Uterus (tissue), 2 donors: ENCODE measurements around the gene TANC1.

Experiments used
- POLR2A ChIP-seq, 2 donors: fragments of 450-650 bp; IDR thresholded peaks; one replicate each; pipeline ENCODE4 v1.6.1; 2016; ENCODE audit warnings: antibody characterized with exemption in 2 of 2, mild to moderate bottlenecking in 1 of 2, moderate library complexity in 1 of 2
- TF ChIP-seq, protein P1 (sequence below), 4 experiments: fragments of 200-600 bp in 2 of 4; fragments of 450-650 bp in 2 of 4; sonication (generic) in 2 of 4; IDR thresholded peaks; one replicate each; pipeline ENCODE4 v1.5.1; 2016 to 2019; ENCODE audit warnings: antibody characterized with exemption in 4 of 4, mild to moderate bottlenecking in 2 of 4, moderate library complexity in 1 of 4

DNA sequence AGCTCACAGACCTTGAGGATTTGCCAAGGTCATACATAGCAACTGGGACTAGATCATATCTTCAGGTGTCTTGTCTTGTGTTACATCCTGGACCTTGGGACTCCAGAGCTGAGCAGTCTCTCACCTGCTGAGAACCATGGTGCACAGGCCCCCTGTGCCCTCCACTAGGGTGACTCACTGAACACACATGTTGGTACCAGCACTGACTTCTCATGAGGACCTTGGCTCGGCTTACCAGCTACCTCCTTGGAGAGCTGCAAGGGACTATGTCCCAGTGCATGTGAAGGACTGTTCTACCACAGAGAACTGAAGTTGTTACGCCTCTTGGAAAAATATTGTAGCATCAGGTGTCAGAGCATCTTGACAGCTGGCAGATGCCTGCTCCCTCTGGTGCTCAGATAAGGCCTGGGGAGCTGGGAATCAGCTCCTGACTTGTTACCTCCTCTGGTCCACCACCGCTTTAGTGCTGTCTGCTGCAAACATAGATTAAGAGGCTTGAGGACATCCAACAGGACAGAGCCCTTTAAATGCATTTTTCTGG, 246.0 kb downstream of the TANC1 start:
- no peak for TF ChIP-seq POLR2A (IDR thresholded peaks at IDR 0.05)
- TF ChIP-seq, protein P1, sequence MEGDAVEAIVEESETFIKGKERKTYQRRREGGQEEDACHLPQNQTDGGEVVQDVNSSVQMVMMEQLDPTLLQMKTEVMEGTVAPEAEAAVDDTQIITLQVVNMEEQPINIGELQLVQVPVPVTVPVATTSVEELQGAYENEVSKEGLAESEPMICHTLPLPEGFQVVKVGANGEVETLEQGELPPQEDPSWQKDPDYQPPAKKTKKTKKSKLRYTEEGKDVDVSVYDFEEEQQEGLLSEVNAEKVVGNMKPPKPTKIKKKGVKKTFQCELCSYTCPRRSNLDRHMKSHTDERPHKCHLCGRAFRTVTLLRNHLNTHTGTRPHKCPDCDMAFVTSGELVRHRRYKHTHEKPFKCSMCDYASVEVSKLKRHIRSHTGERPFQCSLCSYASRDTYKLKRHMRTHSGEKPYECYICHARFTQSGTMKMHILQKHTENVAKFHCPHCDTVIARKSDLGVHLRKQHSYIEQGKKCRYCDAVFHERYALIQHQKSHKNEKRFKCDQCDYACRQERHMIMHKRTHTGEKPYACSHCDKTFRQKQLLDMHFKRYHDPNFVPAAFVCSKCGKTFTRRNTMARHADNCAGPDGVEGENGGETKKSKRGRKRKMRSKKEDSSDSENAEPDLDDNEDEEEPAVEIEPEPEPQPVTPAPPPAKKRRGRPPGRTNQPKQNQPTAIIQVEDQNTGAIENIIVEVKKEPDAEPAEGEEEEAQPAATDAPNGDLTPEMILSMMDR (IDR thresholded peaks at IDR 0.05): no peak
